Measurements from ENCODE around the gene ADH4.
"Not testable (repeated sequence)": the region's sequence is repeated elsewhere in the genome, so short reads cannot be mapped to it uniquely, and the experiment has no call there.

The ADH4 gene

GRCh38 chr4:99144070-99144469 is at the start of gene ADH4:
TSS of gene ADH4 (minus strand) at chr4:99144297. CDS start at chr4:99144222, 75 bp downstream.
- DNase-seq (ENCODE audit: low read depth in 2 of 2), result no peak

- no peak for DNase-seq (ENCODE audit: low read depth in 2 of 2)
Measured at GRCh38 chr4:99190336-99190735, 46.2 kb upstream of the ADH4 start.

DNA sequence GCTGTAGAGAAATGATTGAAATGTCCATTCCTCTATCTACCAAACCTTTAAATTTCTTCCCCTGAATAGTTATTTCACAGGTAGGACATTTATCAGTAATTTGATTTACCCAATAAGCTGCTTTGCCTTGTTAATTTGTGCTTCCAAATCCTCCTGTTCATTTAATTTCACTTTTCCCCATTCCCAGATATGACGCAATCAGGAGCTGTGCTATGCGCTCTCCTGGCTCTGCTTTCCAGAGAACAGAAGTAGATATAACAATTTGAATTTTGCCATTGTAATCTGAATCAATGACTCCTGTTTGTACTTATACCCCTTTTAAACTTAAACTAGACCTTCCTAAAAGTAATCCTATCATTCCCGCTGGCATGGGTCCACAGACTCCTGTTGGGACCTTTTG is 45.8 kb upstream of the ADH4 start:
- DNase-seq (ENCODE audit: low read depth in 2 of 2), result not testable (repeated sequence)

- no peak for DNase-seq (ENCODE audit: low read depth in 2 of 2)
Measured at GRCh38 chr4:99186029-99186428, 41.9 kb upstream of the ADH4 start.

GRCh38 chr4:99185581-99185980 is 41.5 kb upstream of the ADH4 start:
- no peak for DNase-seq (ENCODE audit: low read depth in 2 of 2)

DNA sequence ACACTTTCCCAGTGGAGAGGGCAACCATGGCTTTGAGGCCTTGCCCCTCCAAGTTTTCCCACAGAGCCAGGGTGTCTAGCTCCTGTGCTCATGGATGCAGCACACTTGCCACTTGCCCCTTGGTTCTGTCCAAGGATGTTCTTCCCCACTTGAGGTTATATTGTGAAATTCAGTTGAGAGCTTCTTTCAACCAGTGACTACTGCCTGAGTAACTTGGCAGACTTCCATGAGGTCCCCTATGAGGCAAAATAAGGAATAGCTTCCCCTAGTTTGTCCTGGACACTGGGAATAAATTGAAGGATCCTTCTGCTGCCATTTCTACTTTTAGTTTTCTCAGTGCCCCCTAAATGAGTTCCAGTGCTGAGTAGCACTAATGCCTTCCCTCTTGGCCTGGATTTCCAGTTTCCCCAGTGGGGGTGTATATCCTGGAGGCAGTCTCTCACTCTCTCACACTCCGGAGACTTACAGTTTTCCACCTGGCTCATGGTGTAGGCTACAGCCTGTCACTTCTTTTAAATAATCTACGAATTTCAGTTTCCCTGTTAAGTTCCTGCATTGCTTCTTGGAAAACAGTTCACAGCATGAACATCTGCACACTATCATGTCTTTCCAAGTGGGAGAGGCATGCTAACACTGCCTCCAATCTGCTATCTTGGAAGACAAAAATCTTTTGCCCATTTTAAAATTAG is 36.4 kb upstream of the ADH4 start:
- DNase-seq (ENCODE audit: low read depth in 2 of 2), result no peak

DNA sequence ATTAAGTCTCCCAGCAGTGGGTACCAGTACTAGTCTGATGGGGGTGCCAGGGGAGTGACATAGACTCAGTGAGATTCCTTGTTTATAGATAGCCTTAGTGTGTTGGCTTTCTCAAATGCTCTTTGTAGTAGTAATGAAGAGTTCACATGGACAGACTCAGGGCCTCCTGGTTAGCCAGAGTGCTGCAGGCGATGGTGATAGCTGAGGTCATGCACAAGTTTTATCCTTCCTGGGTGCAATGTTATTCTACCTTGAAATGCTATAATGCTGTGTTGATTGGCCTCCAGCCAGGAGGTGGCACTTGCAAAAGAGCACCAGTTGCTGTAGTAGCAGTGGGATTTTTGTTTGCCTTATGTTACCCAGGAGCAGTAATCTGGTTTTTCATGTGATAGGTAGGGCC is 35.5 kb upstream of the ADH4 start:
- no peak for DNase-seq (ENCODE audit: low read depth in 2 of 2)

- no peak for DNase-seq (ENCODE audit: low read depth in 2 of 2)
Measured at GRCh38 chr4:99179178-99179577, 35.1 kb upstream of the ADH4 start.

DNA sequence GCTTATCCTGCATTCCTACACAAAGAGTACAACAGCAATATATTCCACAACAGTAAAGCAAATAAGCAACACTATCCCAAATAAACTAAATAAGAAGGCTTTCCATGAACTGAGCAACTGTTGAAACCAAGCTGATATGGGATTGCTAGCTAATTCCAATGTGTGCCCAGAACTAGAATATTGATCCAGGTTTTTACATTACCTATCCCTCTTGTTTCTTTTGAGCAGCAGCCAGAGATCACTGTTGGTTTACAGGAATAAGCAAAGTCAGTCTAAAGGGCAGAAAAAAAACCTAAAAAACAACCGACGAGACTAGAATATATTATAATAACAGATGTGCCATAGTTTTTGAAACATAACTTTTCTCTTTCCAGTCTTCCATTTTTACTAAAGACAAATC is 22.4 kb upstream of the ADH4 start:
- no peak for DNase-seq (ENCODE audit: low read depth in 2 of 2)

DNA sequence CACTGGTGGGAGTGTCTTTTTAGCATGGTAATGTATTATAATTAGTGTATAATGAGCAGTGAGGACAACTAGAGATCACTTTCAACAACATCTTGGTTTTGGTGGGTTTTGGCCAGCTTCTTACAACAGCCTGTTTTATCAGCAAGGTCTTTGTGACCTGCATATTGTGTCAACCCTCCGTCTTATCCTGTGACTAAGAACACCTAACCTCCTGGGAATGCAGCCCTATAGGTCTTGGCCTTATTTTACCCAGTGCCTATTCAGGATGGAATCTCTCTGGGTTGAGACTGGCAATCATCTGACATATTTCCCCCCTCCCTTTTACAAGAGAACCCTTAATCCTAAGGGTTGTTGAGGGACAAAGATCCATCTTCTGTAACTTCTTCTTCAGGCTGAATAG is 21.9 kb upstream of the ADH4 start:
- no peak for DNase-seq (ENCODE audit: low read depth in 2 of 2)

GRCh38 chr4:99161373-99162099 is 17.4 kb upstream of the ADH4 start:
- no peak for DNase-seq (ENCODE audit: low read depth in 2 of 2)

DNA sequence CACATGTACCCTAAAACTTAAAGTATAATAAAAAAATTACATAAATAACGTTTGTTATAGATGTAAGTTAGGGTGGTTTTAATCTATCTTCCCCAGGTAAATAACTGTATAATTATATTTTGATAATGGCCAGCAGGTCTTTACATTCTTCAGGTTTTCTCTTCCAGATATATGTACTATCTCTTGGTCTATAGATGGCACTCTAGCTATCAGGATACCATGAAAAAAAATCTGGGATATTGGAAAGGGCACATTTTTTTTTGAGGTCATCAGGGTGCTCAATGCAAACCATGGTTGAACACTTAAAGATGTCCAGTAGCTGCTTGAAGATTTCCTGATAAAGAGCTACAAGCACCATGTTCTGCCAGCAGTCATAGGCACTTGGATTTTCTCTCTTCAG is 15.6 kb upstream of the ADH4 start:
- DNase-seq (ENCODE audit: low read depth in 2 of 2), result no peak

- no peak for DNase-seq (ENCODE audit: low read depth in 2 of 2)
Measured at GRCh38 chr4:99157478-99157935, 13.4 kb upstream of the ADH4 start.

DNA sequence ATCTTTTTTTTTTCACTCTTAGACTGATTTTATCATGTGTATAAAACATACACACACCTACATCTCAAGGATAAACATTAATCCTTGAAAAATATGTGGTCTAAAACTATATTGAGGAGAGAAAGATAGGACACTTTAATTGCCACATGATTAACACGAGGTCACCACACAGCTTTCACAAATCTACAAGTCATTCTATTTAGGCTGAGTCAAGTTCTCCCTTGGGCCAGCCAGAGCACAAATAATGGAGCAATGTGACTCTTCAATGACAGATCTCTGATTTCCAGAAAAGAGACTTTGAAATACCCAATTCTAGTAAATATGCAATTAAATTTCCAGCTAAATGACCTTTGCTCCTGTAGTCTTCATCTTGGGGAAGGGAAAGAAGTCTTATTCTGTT is 12.9 kb upstream of the ADH4 start:
- no peak for DNase-seq (ENCODE audit: low read depth in 2 of 2)

DNA sequence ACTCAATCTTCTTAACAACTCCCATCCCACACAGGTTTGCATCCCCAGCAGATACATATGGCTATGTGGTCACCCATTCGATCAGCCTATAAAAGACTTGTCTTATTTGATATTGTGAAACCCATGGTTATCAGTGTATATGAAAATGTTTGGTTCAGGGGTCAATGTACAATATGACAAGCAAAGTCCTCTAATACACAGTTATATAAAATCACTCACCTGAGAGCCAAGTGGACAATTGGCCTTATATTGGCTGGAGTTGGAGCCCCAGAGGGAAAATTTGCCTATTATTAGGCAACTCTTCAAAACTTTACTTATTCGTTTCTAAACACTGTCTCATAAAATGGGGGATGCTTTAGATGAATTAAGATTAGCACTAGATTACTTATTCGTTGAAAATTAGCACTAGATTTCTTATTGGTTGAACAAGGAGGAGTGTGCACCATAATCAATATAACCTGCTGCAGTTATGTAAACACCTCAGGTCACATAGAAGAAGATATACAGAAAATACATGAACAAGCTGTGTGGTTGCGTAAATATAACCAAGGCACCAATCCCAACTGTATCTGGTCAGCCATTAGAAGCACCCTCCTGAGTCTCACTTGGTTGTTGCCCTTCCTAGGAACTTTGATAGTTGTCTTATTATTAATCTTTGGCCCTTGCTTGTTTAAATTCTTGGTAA is 10.7 kb upstream of the ADH4 start:
- no peak for DNase-seq (ENCODE audit: low read depth in 2 of 2)

- no peak for DNase-seq (ENCODE audit: low read depth in 2 of 2)
Measured at GRCh38 chr4:99151995-99152394, 7.9 kb upstream of the ADH4 start.

DNA sequence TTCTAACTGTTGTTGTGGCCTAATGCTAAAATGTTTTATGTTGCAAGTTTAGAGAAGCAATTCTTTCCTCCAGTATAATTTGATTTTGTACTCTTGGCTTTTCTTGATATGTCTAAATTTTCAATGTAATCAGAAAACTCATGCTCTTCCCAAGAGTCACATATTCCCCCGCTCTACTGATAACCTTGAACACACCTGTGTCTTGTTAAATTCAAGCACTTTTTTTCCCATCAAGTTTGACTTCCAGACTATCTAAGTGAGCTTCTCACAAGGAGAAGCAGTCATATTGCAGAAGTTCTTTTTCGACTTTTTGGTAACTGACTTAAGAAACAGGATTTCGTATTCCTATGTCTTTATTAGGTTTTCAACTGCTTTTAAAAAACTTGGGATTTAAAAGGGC is 7.4 kb upstream of the ADH4 start:
- DNase-seq (ENCODE audit: low read depth in 2 of 2), result no peak

GRCh38 chr4:99149426-99150019 is 5.4 kb upstream of the ADH4 start:
- no peak for DNase-seq (ENCODE audit: low read depth in 2 of 2)

DNA sequence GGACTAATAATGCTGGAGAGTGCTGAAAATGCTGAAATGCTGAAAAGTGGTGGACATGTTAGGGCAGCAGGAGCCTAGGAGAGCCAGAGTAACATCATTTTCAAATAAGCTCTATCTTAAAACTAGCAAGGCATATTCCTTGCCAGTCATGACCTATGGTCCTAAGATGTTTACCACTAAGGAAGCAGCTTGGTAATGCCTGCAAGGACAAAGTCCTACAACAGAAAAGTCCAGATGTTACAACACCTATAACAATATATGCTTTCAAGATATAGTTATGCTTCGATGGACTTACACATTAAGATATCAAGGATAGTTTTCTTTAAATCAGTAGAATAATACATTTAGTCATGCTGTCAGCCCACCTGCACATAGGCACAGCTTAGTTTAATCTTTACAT is 4.5 kb upstream of the ADH4 start:
- no peak for DNase-seq (ENCODE audit: low read depth in 2 of 2)

DNA sequence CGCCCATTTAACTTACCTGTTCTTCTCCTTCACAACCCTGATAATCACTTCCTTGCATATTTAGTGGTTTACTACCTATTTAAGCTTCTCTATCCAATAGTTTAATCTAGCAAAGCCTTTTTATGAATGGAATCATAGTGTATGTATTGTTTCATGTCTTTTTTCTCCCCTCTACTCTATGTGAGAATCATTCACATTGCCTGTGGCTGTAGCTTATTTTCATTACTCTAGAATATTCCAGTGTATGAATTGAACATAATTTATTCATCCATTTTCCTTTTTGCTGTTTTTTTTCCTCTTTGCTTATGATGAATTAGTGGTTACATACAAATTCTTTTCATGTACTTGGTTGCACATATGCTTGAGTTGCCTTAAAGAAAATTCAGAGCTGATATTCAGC is 490 bp upstream of the ADH4 start:
- no peak for DNase-seq (ENCODE audit: low read depth in 2 of 2)

DNA sequence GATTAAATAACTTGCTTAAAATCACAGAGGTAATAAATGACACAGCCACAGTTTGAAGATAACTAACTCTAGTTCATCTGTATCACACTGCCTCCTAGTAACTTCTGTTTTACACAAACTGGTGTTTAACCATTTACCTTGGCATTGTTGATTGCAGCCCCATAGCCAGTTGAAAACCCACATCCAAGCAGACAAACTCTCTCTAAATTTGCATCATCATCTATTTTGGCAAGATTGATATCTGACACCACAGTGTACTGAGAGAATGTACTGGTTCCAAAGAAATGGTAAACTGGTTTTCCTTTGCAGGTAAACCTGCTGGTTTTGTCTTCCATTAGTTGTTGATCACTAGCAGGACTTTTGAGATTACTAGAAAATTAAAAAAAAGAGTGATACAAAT is 7.8 kb downstream of the ADH4 start:
- DNase-seq (ENCODE audit: low read depth in 2 of 2), result no peak

DNA sequence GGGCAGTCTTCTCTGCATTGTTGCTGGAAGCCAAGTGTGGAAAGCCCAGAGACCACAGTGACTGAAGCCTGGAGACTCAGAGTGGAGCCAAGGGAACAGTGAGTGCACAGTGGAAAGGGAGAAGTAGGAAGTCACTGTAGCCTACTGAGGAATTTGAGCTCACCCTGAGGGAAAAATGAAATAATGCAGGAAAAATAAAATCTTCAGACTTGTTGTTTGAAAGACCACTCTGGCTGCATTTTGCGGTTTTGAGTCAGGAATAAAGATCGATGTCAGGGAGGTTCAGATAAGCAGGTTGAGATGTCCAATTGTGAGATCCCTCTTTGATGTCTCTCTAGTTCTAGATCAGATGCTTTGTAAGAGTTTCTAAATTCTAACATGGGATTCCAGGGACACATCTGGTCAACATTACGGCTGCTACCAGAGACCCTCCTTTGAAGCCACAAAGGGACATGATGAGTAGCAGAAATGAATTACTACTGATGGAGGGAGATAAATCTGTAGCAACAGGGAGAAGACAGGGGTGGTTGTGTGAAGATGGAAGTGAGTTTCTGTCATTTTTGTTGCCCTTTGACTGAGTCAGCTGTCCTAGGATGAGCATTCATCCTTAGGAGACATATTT is 8.4 kb downstream of the ADH4 start:
- DNase-seq (ENCODE audit: low read depth in 2 of 2), result no peak

Data from stimulated activated CD8-positive, alpha-beta memory T cell treated with anti-CD3 and anti-CD28 coated beads, Interleukin-7, amount 100 ng/mL, for 1 hour (primary cell).